NCI-H2029 treated with DMSO at 0.1 percent for 48 hours (cell line): ENCODE data around the gene DNAJC21.
A peak's percentile ranks its signal among the peaks of the same experiment; 100 is the strongest.
"Not testable (repeated sequence)": the region's sequence is repeated elsewhere in the genome, so short reads cannot be mapped to it uniquely, and the experiment has no call there.

Source experiments
- DNase-seq: peaks from one replicate; lab custom pipeline; 2025; lab: John Stamatoyannopoulos, UW

Gene DNAJC21

DNA sequence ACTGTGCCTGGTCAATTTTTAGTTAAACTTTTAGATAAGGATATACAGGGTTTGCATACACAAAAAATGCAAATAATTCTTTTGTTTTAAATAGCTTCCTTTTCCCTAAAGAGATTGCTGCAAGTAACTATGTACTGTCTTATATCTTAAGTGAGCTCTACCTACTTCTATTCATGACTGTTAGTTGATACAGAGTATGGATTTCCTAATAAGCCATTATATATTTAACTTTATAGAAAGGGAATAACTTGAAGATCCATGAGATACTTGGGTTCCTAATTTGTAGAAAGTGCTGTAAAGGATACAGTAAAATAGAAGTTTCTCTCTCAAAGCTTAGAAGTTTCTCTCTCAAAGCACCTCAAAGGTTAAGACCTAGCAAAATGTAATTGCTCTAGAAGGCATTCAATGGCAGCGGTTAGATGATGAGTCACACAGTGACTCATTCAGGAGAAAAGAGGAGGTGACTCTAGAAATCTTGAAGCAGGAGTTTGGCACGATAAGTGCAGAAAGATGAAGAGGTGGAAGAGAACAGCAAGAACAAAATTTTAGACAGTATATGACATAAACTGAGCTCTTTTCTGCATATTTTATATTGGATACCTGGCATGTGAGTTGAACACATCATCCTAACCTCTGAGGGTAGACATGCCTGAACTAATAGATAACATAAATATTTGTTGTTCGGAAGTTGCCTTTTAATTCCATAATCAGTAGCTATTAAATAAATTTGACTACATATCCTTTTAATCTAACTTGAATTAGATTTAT, 5.5 kb upstream of the DNAJC21 start:
- DNase-seq = no peak

DNA sequence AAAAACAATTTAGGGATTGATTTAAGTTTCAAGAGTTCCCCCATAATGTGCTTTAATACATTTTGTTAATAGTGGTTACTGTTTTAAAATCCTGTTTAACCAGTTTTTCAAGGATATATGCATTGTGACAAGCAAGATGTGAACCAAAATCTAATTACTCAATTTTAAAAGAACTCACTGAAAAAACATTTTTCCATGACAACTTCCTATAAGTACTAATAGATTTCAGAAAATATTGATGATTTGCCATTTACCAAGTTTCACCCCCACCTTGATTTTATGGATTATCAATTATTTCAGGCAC, 4.9 kb upstream of the DNAJC21 start:
- no peak for DNase-seq

- no peak for DNase-seq
These were observed 3.0 kb upstream of the DNAJC21 start for GRCh38 chr5:34926318-34926888.

- no peak for DNase-seq
These were observed 1.6 kb upstream of the DNAJC21 start for GRCh38 chr5:34927785-34928184.

- no peak for DNase-seq
These were observed 1.1 kb upstream of the DNAJC21 start for GRCh38 chr5:34928267-34928666.

GRCh38 chr5:34929720-34930461, 532 bp downstream of the DNAJC21 start:
- peak; percentile 46 for DNase-seq

DNA sequence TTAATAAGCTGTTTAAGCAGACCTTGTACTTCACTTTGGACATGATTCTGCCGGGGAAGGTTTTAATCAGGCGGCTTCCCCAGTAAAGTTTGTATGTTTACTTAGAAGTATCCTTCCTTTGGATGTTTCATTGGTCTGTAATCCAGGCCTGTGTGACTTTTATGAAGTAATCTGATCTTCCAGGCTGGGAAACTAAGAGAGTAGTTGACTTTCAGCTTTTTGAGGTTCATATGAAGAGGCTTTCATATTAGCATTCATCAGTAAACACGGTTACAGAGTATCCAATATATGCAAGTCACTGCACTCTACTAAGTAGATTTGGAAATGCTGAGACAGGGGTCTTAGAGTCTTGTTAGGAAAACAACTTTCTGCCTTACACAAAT, 1.1 kb downstream of the DNAJC21 start:
- DNase-seq = no peak

DNA sequence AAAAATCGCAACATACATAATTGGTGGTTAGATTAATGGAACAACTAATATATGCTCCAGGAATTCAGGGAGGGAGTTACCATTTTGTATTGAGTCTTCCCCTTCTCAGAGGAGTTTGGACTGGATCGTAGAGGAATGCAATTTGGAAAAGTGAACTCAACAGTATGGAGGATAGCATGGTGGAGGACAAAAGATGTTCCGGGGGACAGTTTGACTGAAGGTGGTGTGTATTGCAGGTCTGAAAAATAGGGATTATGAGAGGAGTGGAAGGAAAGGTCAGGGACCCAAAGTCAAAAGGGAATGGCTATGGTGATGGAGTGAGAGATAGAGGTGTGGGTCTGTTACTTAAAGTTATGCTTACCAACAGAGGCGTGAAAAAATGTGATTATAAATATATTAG, 1.5 kb downstream of the DNAJC21 start:
- DNase-seq = no peak

- no peak for DNase-seq
These were observed 3.6 kb downstream of the DNAJC21 start for GRCh38 chr5:34932947-34933346.

DNA sequence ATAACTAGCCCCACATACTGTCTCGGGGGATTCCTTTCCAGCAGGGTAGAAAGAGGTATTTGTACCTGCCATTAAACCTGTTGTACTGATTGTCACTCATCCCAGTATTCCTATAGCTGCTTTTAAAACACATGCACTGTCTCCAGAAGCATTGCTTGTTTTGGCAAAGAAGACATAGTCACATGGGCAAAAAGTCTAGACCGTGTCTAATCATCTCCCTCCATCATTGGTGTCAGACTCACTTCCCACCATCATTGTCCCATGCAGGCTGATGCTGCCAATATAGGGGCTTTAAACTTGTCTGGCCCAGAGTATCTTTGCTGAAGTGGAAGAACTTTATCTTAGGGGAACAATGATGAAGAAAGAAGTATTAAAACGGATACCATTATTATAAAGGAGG, 12.6 kb downstream of the DNAJC21 start:
- no peak for DNase-seq

- DNase-seq = no peak
These were observed 14.7 kb downstream of the DNAJC21 start for GRCh38 chr5:34944044-34944443.

DNA sequence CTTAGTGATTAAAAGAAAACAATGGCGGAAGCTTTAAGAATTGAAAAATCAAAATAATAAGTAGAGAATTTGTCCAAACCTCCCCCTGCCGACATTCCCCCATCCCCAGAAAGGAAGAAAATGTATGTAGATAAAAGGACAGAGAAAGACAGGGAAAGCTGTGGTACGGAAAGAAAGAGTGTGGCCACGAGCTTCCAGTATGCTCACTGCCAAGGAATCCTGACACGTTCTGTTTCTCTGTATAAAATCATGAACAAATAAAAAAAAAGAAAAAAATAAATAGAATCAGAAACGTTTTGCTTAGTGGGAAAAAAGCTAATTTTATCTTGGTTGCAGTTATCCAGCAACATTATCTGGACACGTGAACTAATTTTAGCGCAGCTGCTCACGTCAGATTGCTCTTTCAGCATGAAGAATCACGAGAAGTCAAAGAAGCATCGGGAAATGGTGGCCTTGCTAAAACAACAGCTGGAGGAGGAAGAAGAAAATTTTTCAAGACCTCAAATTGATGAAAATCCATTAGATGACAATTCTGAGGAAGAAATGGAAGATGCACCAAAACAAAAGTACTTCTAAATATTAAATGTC, 15.2 kb downstream of the DNAJC21 start:
- DNase-seq = no peak

- DNase-seq = no peak
These were observed 28.0 kb downstream of the DNAJC21 start for GRCh38 chr5:34957321-34957720.

DNA sequence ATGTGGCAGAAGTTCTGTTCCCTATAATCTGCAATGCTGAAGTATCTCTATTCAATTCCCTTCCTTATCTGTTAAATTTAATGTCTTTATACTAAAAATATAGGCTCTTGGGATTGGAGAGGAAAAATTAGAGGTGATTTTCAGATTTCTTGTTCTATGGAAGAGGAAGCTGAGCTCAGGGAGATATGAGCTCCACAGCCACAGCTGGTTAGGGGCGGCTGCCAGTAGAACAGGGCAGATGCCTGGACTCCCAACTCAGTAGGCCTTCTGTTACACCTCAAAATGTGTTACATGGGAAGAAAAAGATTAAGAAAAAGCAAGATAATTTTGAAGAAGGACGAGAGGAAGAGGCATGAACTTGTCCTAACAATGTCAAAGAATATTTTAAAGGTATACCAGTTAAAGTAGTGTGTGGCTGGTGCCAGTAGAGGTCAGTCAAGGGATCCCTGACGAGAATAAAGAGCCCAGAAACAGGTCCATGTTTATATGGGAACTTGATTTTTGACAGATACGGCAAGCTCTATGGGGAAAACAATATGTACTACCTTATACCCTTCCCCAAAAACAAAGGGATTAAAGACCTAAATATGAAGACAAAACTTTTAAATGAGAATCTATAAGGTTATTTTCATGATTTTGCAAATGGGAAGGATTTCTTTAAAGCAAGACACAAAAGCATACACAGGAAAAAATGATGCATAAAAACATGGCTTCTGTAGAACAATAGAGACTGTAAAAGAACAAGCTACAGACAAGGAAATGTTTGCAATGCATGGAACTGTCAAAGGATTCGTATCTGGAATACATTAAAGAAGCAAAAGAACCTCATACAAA, 28.7 kb downstream of the DNAJC21 start:
- no peak for DNase-seq

DNA sequence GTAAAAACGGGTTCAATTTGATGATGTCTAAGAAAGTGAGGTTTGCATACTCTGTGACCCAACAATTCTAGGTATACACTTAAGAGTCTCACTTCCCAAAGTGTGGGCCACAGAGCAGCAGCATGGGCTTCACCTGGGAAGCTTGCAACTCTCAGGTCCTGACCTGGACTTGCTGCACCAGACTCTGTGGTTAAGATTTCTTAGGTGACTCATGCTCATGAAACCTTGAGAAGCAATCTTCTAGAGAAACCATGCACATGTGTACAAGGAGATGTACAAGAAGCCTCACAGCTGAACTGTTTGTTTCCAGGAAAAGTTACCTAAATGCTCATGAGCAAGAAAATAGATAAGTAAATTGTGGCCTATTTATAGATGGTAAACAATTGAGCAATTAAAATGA, 30.0 kb downstream of the DNAJC21 start:
- DNase-seq = no peak

DNA sequence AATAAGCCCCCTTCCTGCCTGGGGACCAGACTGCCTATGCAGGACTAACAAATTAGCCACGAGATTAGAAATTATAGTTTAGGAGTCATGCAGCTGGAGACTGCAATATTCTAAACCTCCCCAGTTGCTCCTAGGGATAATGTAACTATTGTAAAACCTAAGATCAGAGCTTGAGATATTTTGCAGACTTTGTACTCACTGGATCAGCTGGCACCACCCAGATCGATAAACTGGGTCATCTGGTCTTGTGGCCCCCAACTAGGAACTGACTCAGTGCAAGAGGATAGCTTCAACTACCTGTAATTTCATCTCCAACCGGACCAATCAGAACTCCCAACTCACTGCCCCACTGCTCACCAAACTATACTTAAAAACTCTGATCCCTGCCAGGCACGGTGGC, 38.2 kb downstream of the DNAJC21 start:
- no peak for DNase-seq

DNA sequence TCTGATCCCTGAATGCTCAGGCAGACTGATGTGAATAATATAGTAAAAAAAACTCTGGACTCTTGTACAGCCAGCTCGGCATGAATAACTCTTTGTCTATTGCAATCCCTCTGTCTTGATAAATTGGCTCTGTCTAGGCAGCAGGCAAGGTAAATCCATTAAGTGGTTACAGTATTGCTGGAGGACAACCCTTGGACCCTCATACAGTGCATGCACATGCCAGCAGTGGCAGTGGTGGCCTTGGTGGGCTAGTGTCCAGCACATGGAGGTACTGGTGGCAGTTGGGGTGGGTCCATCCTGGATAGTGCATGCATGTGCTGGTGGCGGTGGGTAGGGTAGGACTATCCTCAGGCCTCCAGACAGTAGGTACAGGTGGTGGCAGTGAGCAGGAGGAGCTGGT, 38.9 kb downstream of the DNAJC21 start:
- no peak for DNase-seq

GRCh38 chr5:34970552-34970951, 41.2 kb downstream of the DNAJC21 start:
- DNase-seq = no peak

- DNase-seq = not testable (repeated sequence)
These were observed 42.3 kb downstream of the DNAJC21 start for GRCh38 chr5:34971655-34972054.

DNA sequence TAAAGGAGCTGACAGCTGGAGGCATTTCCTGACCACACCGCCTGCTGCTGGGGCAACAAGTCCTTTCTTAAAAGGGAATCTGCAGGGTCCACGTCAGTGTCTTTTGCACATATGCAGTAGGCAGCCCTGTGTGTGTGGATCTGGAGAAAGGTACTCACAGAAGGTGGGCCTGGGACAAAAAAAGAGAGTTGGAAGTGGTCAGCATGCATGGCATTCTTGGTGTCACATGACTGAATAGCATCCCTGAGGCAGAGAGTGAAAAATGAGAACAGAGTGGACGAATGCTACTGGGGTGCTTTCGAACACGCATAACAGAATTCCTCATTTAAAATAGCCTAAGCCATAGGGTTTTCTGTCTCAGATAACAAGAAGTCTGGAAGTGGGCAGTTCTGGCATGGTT, 47.0 kb downstream of the DNAJC21 start:
- DNase-seq = no peak

- DNase-seq = no peak
These were observed 48.7 kb downstream of the DNAJC21 start for GRCh38 chr5:34977934-34978613.

DNA sequence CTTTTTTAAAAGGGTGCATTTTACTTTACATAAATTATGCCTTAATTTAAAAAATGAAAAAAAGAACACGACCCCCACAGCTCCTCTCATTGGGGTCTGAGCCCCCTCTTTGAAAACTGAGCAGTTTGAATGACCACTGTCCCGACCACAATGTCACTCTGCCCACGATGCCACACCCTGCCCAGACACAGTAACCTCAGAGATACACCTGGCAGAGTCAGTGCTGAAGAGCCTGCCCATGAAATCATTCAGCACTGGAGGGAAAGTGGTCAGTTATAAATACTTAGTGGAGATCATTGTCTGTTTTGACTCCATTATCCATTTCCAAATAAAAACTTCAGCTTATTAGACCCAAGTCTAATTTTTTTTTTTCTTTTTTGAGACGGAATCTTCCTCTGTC, 49.3 kb downstream of the DNAJC21 start:
- no peak for DNase-seq
